Ramos (cell line): ENCODE results near the gene NCAPH2.
"Not testable (repeated sequence)": the region's sequence is repeated elsewhere in the genome, so short reads cannot be mapped to it uniquely, and the experiment has no call there.

Source experiments
- in situ Hi-C: fragments of 300-500 bp; cut with MboI; formaldehyde crosslinking; loops from one replicate; pipeline ENCODE4 v1.14.3; 2022; ENCODE audit warnings: low sequenced_read_pairs; ENCODE audit not compliant: unreplicated experiment

The NCAPH2 gene

DNA sequence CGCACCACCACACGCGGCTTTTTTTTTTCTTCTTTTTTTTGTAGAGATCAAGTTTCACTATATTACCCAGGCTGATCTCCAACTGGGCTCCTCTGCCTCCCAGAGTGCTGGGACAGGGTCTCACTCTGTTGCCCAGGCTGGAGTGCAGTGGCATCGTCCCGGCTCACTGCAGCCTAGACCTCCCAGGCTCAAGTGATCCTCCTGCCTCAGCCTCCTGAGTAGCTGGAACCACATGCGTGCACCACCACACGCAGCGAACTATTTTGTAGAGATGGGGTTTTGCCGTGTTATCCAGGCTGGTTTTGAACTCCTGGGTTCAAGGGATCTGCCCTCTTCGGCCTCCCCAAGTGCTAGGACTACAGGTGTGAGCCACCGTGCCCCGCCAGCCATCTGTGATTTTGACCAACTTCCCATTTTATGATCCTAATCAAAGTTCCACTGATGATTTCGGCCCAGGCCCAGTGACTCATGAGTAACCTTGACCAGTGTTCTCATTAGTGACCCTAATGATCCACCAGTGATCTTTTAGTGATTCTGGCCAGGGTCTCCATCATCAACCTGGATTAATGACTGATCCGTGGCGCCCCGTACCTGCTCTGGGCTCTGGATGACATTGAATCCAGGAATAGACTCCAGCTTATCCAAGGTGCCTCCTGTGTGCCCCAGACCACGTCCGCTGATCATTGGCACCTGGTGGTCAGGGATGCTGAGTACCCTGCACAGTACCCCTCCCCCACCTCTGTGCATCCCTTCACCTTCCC lies 20.1 kb downstream of the NCAPH2 start:
- in situ Hi-C loops, result no loop called here

GRCh38 chr22:50528682-50529415 lies 20.8 kb downstream of the NCAPH2 start:
- in situ Hi-C loops, result no loop called here

GRCh38 chr22:50529416-50529896 lies 21.4 kb downstream of the NCAPH2 start:
- in situ Hi-C loops, result no loop called here

DNA sequence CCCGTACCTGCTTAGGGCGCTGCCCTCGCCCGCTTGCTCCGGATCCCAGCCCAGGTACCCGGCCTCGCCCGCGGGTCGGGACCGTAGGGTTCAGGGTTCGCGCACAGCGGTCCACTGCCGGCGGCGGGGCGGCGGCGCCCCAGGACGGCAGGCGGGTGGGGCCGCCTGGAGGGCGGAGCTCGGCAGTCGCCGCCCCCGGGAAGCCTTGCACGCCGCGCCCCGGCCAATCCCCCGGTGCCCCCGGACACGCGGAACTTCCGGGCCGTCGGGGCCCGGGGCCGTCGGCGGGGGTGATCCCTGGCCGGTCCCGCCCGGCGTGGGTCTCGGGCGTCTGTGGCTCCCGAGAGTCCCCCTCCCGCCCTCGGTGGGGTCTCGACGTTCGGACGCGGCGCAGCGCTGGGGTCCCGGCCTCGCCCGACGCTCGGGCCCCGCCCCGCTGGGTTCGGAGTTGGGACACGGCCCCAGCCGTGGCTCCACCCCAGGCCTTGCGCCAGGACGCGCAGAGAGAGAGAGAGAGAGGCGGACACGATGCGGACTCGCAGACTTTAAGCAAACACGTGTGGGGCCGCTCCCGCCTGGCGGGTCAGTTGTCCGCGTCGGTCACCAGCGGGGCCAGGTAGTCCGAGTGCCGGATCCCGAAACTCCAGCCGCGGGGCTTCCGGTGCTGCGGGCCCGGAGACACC lies 22.0 kb downstream of the NCAPH2 start, which contains the start of gene TYMP:
TYMP (minus strand) TSS at position 116 of the 683 bp plus-strand sequence. CDS start 303 bp downstream, outside the sequence.
- in situ Hi-C loops, result loop anchor here (5.0 kb wide), 1 partner anchor 92 kb away; no protein-coding TSS in a partner anchor

DNA sequence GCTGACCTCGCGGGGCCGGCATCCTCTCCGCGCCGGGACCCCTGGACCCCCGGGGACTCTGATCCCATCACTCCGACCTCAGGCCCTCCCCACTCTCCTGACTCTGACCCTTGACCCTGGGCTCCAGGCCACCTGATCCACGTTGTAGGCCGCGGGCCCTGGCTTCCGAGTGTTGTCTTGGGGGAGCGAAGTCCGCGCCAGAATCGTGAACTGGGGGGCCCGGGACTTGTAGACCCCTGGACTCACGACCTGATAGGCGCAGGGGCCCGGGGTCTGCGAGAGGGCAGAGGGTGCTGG lies 22.5 kb downstream of the NCAPH2 start:
- in situ Hi-C loops, result loop anchor here (5.0 kb wide), 1 partner anchor 92 kb away; no protein-coding TSS in a partner anchor

- in situ Hi-C loops, result loop anchor here (5.0 kb wide), 1 partner anchor 91 kb away; no protein-coding TSS in a partner anchor
These were observed 23.0 kb downstream of the NCAPH2 start for GRCh38 chr22:50530877-50531545.

DNA sequence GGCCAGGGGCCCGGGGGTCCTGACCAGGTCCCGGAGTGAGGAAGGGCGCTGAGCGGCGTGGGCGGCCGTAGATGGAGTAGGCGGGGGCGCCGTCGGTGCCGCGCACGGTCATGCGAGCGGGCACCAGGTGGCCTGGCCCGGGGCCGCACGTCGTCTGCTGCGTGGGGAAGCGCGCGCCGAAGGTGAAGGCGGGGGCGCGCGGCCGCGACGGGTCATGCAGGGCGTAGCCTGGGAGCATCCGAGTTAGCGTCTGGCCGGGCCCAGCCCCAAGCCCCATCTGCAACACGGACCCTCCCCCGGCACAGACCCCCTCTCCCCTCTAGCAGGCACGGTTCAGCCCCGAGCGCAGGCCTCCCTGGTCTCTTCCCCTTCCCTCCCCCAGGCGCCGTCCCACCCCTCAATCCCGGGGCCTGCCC lies 23.5 kb downstream of the NCAPH2 start:
- in situ Hi-C loops, result loop anchor here (5.0 kb wide), 1 partner anchor 91 kb away; no protein-coding TSS in a partner anchor

DNA sequence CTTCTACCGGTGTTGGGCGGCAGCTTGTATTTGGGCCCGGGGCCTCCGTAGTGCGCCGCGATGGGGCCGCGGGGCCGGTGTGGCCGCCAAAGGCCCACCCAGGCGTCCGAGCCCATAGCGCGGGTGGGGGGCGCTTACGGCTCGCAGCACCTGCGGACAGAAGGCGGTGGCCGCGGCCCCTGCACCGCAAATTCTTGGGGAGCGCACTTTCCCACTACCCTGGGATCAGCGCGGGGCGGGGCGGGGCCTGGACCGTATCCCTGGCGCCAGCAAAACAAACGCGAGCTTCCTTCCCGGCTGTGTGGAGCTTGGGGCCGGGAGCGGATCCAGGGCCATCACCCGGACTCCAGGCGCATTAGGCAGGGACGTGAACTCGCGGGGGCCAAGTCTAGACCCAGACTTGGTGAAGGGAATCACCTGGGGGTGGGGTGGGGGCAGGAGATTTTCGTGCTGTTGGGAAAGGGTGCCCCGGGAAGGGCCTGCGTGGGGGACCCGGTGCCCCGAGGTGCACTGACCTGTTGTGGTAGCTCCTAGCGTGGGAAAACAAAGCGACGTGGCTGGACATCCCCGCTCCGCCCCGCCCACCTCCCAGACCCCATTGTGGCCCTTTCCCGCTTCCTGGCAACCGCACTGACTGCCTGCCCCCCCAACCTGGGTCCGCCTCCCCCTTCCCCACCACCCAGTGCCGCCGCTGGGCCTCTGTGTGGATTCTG lies 24.1 kb downstream of the NCAPH2 start:
- in situ Hi-C loops, result loop anchor here (5.0 kb wide), 1 partner anchor 90 kb away; no protein-coding TSS in a partner anchor

GRCh38 chr22:50532824-50533796 lies 25.1 kb downstream of the NCAPH2 start:
- in situ Hi-C loops, result loop anchor here (5.0 kb wide), 1 partner anchor 89 kb away; no protein-coding TSS in a partner anchor

DNA sequence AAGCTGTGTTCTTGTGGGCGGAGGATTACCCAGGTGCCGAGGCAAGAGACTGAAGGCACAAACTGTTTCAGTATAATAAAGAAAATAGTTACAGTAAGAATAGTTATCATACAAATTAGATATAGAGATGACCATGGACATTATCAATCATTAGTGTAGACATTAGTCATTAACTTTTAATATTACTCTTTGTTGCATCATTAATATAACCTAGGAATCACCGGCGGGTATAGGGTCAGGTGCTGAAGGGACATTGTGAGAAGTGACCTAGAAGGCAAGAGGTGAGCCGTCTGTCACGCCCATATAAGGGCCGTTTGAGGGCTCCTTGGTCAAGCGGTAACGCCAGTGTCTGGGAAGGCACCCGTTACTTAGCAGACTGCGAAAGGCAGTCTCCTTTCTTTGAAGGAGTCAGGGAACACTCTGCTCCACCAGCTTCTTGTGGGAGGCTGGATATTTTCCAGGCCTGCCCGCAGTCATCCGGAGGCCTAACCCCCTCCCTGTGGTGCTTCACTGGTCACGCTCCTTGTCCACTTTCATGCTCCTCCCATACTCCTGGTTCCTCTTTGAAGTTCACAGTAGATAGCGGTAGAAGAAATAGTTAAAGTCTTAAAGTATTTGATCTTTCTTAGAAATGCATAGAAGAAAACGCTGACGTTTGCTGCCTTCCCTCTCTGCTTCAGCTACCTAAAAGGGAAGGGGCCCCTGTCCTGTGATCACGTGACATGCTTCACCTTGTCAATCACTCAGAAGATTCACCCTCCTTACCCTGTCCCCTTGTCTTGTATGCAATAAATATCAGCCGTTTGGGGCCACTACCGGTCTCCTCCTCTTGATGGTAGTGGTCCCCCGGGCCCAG lies 26.1 kb downstream of the NCAPH2 start:
- in situ Hi-C loops, result loop anchor here (5.0 kb wide), 1 partner anchor 88 kb away; no protein-coding TSS in a partner anchor

DNA sequence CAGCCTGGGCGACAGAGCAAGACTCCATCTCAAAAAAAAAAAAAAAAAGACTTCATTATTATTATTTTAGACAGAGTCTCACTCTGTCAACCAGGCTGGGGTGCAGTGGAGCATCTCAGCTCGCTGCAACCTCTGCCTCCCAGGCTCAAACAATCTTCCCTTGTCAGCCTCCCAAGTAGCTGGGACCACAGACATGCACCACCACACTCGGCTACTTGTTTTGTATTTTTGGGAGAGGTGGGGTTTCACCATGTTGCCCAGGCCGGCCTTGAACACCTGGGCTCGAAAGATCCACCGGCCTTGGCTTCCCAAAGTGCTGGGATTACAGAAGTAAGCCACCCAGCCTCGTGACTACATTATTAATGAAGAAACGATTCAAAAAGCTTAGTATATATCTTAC lies 27.1 kb downstream of the NCAPH2 start:
- in situ Hi-C loops, result no loop called here

DNA sequence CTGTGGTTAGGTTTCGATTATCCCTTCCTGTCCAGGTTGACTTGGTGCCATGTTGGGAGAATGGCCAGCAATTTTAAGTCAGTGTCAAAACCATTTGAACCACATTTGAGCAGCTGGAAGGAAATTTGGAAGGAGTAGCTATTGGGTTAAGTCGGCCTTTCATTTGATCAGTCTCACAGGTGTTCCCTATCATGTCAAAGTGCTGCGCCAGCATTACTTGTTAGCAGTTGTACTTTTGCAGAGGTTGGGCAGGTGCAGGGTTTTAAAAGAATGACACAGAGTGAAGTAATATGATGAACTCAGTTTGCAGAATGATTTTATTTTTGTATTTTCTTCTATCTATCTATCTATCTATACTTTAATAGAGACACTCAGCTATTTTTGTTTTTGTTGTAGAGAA lies 28.2 kb downstream of the NCAPH2 start:
- in situ Hi-C loops, result no loop called here

DNA sequence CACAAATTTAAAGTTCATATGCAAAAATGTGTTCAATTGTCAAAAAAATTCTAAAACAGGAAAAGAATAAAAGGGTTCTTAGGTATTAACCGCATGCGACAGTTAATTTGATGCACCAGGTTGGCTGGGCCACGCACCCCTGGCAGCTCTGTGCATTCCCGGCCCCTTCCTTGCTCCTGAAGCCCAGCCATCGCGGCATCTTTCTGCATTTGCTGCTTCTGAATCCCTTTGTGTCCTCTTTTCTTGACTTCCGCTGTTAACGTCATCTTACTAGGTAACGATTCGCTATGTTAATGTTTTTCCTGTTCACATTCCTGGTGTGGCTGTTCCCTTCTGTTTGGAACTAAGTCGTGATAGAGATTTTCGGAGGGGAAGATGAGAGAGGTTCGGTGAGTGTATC lies 29.7 kb downstream of the NCAPH2 start:
- in situ Hi-C loops, result no loop called here

- in situ Hi-C loops, result no loop called here
These were observed 32.4 kb downstream of the NCAPH2 start for GRCh38 chr22:50540381-50540780.

DNA sequence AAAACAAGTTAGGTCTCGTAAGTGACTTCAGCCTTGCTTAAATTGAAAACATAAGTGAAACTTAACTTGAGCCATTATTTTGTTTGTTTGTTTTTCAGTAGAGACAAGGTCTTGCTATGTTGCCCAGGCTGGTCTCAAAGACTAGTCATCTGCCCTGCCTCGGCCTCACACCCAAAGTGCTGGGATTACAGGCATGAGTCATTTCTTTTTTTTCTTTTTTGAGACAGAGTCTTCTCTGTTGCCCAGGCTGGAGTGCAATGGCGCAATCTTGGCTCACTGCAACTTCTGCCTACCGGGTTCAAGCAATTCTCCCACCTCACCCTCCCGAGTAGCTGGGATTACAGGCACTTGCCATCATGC lies 33.6 kb downstream of the NCAPH2 start:
- in situ Hi-C loops, result not testable (repeated sequence)

DNA sequence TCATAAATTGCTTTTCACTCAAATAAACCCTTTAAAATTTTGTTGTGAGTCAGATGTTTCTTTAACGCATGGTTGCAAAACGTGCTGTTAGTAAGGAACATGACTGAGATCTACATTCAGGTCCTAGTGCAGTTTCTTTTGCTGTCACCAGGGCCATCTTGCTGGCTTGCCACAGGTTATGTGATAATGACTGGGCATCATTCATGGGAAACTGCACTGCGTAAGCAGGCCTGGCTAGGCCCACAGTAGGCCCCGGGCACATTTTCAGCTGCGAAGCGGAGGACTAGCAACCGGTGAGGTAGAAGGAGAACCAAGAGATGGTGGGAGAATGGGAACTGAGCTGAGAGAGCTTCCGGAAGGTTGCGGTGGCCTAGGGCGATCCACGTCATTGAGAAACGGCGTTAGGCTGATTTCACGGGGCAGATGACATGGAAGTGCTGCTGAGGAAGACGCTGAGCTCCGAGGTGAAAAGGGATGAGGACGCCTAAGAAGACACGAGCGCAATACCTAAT lies 34.4 kb downstream of the NCAPH2 start:
- in situ Hi-C loops, result no loop called here

DNA sequence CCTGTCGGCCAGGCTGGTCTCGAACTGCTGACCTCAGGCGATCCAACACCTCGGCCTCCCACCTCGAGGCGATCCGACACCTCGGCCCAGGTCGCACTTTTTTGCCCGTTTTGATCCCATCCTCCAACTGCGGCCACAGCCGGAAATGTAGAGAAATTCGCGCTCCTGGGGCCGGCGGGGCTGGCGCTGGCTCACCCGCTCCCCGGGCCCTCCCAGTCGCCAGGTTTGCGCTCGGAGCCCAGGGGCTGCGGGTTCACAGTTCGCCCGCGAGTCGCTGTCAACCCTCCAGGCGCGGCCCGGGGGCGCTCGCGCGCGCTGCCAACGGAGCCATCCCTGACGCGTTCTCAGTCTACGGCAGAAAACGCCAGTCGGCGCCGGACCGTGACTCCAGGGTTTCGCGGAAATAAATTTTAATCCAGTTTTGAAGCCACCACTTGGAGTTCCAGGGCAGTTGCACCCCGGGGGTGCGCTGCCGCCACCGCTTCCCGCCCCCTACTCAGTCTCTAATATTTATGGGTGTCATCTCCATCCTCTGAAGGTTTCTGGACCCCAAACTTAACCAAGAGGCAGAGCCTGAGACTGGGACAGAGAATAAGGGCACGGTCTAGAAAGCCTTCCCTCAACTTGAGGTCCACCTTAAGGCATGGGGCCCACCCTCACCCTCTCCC lies 36.2 kb downstream of the NCAPH2 start:
- in situ Hi-C loops, result no loop called here
